H9 (cell line): Measurements from ENCODE around the gene PNMA6F. TPM values are rescaled to one million over a fixed set of nuclear protein-coding genes. Genes with fewer than 3 reads are reported as not detected.

Experiments
- DNase-seq: peaks from one replicate; pipeline ENCODE4 v3.0.0-alpha.2; 2017
- H2AFZ ChIP-seq: one replicate; pipeline ENCODE4 v1.6.1; 2013; ENCODE audit warnings: mild to moderate bottlenecking, low read length, control low read depth, moderate library complexity
- H2AK5ac ChIP-seq: 2 replicates; pipeline ENCODE4 v1.6.1; 2013; ENCODE audit warnings: low read length, control low read depth, mixed read lengths; ENCODE audit not compliant: insufficient read length
- H2BK120ac ChIP-seq: one replicate; pipeline ENCODE4 v1.6.1; 2013; ENCODE audit warnings: low read depth, mild to moderate bottlenecking, low read length, control low read depth, inconsistent platforms; ENCODE audit not compliant: poor library complexity, severe bottlenecking
- H2BK12ac ChIP-seq: 2 replicates; pipeline ENCODE4 v1.6.1; 2013; ENCODE audit warnings: low read length, control low read depth, mixed read lengths, low read depth; ENCODE audit not compliant: insufficient read length
- H2BK15ac ChIP-seq: 2 replicates; pipeline ENCODE4 v1.6.1; 2013; ENCODE audit warnings: low read depth, low read length, control low read depth
- H2BK20ac ChIP-seq: one replicate; pipeline ENCODE4 v1.6.1; 2013; ENCODE audit warnings: low read depth, mild to moderate bottlenecking, low read length, control low read depth, inconsistent platforms; ENCODE audit not compliant: poor library complexity, severe bottlenecking
- H2BK5ac ChIP-seq: 2 replicates; pipeline ENCODE4 v1.6.1; 2013; ENCODE audit warnings: low read length, control low read depth, mixed read lengths; ENCODE audit not compliant: insufficient read length
- H3K14ac ChIP-seq: 2 replicates; pipeline ENCODE4 v1.6.1; 2013; ENCODE audit warnings: low read length, control low read depth; ENCODE audit not compliant: insufficient read depth
- H3K18ac ChIP-seq: 2 replicates; pipeline ENCODE4 v1.6.1; 2013; ENCODE audit warnings: low read depth, mild to moderate bottlenecking, mixed read lengths, low read length, control low read depth; ENCODE audit not compliant: insufficient read length
- H3K23ac ChIP-seq: 2 replicates; pipeline ENCODE4 v1.6.1; 2013; ENCODE audit warnings: low read length, control low read depth, mixed read lengths, low read depth; ENCODE audit not compliant: insufficient read length
- H3K23me2 ChIP-seq: 2 replicates; pipeline ENCODE4 v1.6.1; 2013; ENCODE audit warnings: low read depth, mild to moderate bottlenecking, mixed read lengths, low read length, control low read depth; ENCODE audit not compliant: insufficient read length, poor library complexity, severe bottlenecking
- H3K27ac ChIP-seq: 2 replicates; pipeline ENCODE4 v1.5.1; 2013; ENCODE audit warnings: low read length, control low read depth, mixed read lengths, low read depth; ENCODE audit not compliant: insufficient read length
- H3K27me3 ChIP-seq: 2 replicates; pipeline ENCODE4 v1.6.1; 2013; ENCODE audit warnings: low read length, control low read depth, inconsistent platforms; ENCODE audit not compliant: insufficient read depth
- H3K4ac ChIP-seq: 2 replicates; pipeline ENCODE4 v1.6.1; 2013; ENCODE audit warnings: low read depth, mild to moderate bottlenecking, control low read depth, inconsistent platforms, low read length, moderate library complexity
- H3K4me1 ChIP-seq: 2 replicates; pipeline ENCODE4 v1.6.1; 2013; ENCODE audit warnings: low read length, control low read depth, inconsistent platforms; ENCODE audit not compliant: insufficient read depth
- H3K4me2 ChIP-seq: 2 replicates; pipeline ENCODE4 v1.6.1; 2013; ENCODE audit warnings: low read length, control low read depth, mixed read lengths; ENCODE audit not compliant: insufficient read length, insufficient read depth
- H3K56ac ChIP-seq: 2 replicates; pipeline ENCODE4 v1.6.1; 2013; ENCODE audit warnings: low read depth, mild to moderate bottlenecking, mixed read lengths, low read length, control low read depth; ENCODE audit not compliant: insufficient read length
- H3K79me1 ChIP-seq: 2 replicates; pipeline ENCODE4 v1.6.1; 2013; ENCODE audit warnings: low read depth, mild to moderate bottlenecking, moderate library complexity, low read length, control low read depth, inconsistent platforms; ENCODE audit not compliant: insufficient read depth, poor library complexity, severe bottlenecking
- H3K79me2 ChIP-seq: 2 replicates; pipeline ENCODE4 v1.6.1; 2013; ENCODE audit warnings: low read length, control low read depth, inconsistent platforms; ENCODE audit not compliant: insufficient read depth
- H3K9ac ChIP-seq: 2 replicates; pipeline ENCODE4 v1.6.1; 2013; ENCODE audit warnings: low read length, control low read depth, mixed read lengths; ENCODE audit not compliant: insufficient read length; ENCODE audit errors: extremely low read depth
- H3K9me3 ChIP-seq: one replicate; pipeline ENCODE4 v1.6.1; 2013; ENCODE audit warnings: low read depth, low read length, inconsistent platforms; ENCODE audit not compliant: control insufficient read depth
- H3T11ph ChIP-seq: one replicate; pipeline ENCODE4 v1.6.1; 2013; ENCODE audit warnings: mild to moderate bottlenecking, low read length, control low read depth, inconsistent platforms
- H4K20me1 ChIP-seq: one replicate; pipeline ENCODE4 v1.6.1; 2013; ENCODE audit not compliant: control insufficient read depth, insufficient read length, insufficient read depth
- H4K5ac ChIP-seq: 2 replicates; pipeline ENCODE4 v1.6.1; 2013; ENCODE audit warnings: low read depth, mild to moderate bottlenecking, mixed read lengths, low read length, control low read depth; ENCODE audit not compliant: insufficient read length
- H4K8ac ChIP-seq: replicated peaks from 2 replicates; pipeline ENCODE4 v1.6.1; 2013; ENCODE audit warnings: low read length, control low read depth, mixed read lengths, low read depth; ENCODE audit not compliant: insufficient read length
- H4K91ac ChIP-seq: 2 replicates; pipeline ENCODE4 v1.6.1; 2013; ENCODE audit warnings: low read depth, mild to moderate bottlenecking, moderate library complexity, mixed read lengths, low read length, control low read depth; ENCODE audit not compliant: insufficient read length
- H3K27ac Mint-ChIP-seq, 3 experiments: 2 replicates in 2 of 3; 3 replicates in 1 of 3; pipeline ENCODE4 v1.8.0; 2020 to 2021; ENCODE audit warnings: mixed read lengths in 3 of 3, mild to moderate bottlenecking in 1 of 3, moderate library complexity in 1 of 3
- H3K27me3 Mint-ChIP-seq: 2 replicates; pipeline ENCODE4 v1.8.0; 2021; ENCODE audit warnings: low read depth, mild to moderate bottlenecking, moderate library complexity, mixed read lengths
- H3K36me3 Mint-ChIP-seq, 3 experiments: 2 replicates in 2 of 3; 3 replicates in 1 of 3; pipeline ENCODE4 v1.8.0; 2020 to 2021; ENCODE audit warnings: low read depth in 3 of 3, mixed read lengths in 3 of 3; ENCODE audit not compliant: insufficient read depth in 1 of 3
- H3K4me1 Mint-ChIP-seq, 2 experiments: 2 replicates each; pipeline ENCODE4 v1.8.0; 2020; ENCODE audit warnings: mixed read lengths in 2 of 2
- H3K4me3 Mint-ChIP-seq, 2 experiments: 2 replicates in 1 of 2; 3 replicates in 1 of 2; pipeline ENCODE4 v1.8.0; 2020 to 2021; ENCODE audit warnings: mild to moderate bottlenecking in 2 of 2, mixed read lengths in 2 of 2, moderate library complexity in 1 of 2
- H3K9me3 Mint-ChIP-seq, 2 experiments: 2 replicates in 1 of 2; 3 replicates in 1 of 2; pipeline ENCODE4 v1.8.0; 2020; ENCODE audit warnings: mild to moderate bottlenecking in 2 of 2, mixed read lengths in 2 of 2, moderate library complexity in 1 of 2
- CTCF ChIP-seq: fragments of 200-600 bp; sonication (generic); conservative IDR thresholded peaks from 3 replicates; pipeline ENCODE4 v1.8.0; 2021; ENCODE audit warnings: antibody characterized with exemption, mild to moderate bottlenecking
- WGBS: extraction: QIAGEN DNeasy Blood & Tissue Kit; methylation state at CpG from one replicate; pipeline ENCODE4 v1.1.7; 2013; ENCODE audit warnings: missing lambda C conversion rate, low lambda C conversion rate, mixed read lengths; ENCODE audit not compliant: insufficient read length; ENCODE audit errors: extremely low coverage; 5-methylcytosine and 5-hydroxymethylcytosine counted together
- total RNA-seq: library from RNA; stranded (reverse); gene quantifications from 2 replicates; pipeline ENCODE4 v1.2.1, GENCODE V29; 2021

PNMA6F gene
- total RNA-seq, 1 experiment from 2014 or later, result not detected

DNA sequence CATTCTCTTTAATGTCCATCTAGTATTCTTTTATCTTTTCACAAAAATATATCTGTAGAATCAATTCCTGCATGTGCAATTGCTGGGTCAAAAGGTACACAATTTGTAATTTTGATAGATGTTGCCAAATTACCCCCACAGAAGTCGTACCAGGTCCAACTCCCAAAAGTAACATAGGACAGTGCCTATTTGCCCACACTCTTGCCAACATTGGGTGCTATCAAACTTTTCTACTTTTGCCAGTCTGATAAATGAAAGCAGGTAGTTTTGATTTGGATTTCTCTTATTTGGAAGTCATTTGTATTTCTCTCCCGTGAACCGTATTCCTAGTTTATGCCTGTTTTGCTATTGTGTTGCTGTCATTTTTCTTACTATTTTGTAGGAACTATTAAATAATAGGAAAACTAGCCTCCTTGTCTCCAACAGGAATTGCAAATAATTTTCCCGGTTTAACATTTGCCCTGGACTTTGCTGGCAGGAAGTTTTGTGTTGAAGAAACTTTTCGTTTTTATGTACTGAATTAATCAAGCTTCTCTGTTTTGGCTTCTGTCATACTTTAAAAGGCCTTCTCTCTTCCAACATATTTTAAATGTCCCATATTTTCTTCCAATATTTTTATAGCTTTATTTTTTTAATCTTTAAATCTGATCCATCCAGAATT, 45.4 kb upstream of the PNMA6F start:
- Histone ChIP-seq H4K20me1 (no peaks in the 10 kb centered on the region), H3K27ac (no peak overlapping the region), H2BK5ac (no peak overlapping the region), H3K79me1 (no peaks in the 10 kb centered on the region), H2AK5ac (no peak overlapping the region), H4K91ac (no peak overlapping the region), H3K14ac (no peak overlapping the region), H3K18ac (no peak overlapping the region), H2BK15ac (no peak overlapping the region), H3K79me2 (no peaks in the 10 kb centered on the region), H2BK120ac (no peak overlapping the region), H3K27me3 (no peaks in the 10 kb centered on the region), H3K23ac (no peak overlapping the region), H4K5ac (no peak overlapping the region), H3K4me1 (no peaks in the 10 kb centered on the region), H3K4ac (no peak overlapping the region), H3K4me2 (no peak overlapping the region), H3K56ac (no peak overlapping the region), H2BK20ac (no peak overlapping the region), H3K9me3 (peaks cover 23% of the 10 kb centered on the region), H4K8ac (no peak overlapping the region), H3T11ph (no peak overlapping the region), H3K9ac (no peak overlapping the region), H2BK12ac (no peak overlapping the region), H2AFZ (no peak overlapping the region), H3K23me2 (no peaks in the 10 kb centered on the region)
- peaks cover 9% of the 10 kb centered on the region for H3K27me3 Mint-ChIP-seq
- peaks cover 0 to 2% (median 0%) of the 10 kb centered on the region in 3 experiments; a peak in 1 of 7 replicates for H3K36me3 Mint-ChIP-seq
- DNase-seq, result no peak
- no CpG with 5 or more reads among the region's 5 CpGs for WGBS
- no peak for TF ChIP-seq CTCF
- no peaks in the 10 kb centered on the region for H3K4me1 Mint-ChIP-seq
- peaks cover 63 to 77% of the 10 kb centered on the region in 2 experiments for H3K9me3 Mint-ChIP-seq
- no peak overlapping the region for H3K27ac Mint-ChIP-seq
- H3K4me3 Mint-ChIP-seq, result no peak overlapping the region; a peak in 1 of 5 replicates
